Stomach smooth muscle (tissue), 2 donors: Measurements from ENCODE around the gene NME4.
A peak's percentile ranks its signal among the peaks of the same experiment; 100 is the strongest.
"Not testable (repeated sequence)": the region's sequence is repeated elsewhere in the genome, so short reads cannot be mapped to it uniquely, and the experiment has no call there.

Source experiments
- H3K27ac ChIP-seq: one replicate; pipeline ENCODE4 v1.7.0; 2013; ENCODE audit warnings: mild to moderate bottlenecking, low read length, inconsistent platforms
- H3K27me3 ChIP-seq, 2 donors: one replicate each; pipeline ENCODE4 v1.7.0; 2013; ENCODE audit warnings: low read length in 2 of 2; ENCODE audit not compliant: insufficient read depth in 2 of 2, control insufficient read depth in 1 of 2
- H3K36me3 ChIP-seq, 2 donors: one replicate each; pipeline ENCODE4 v1.7.0; 2013; ENCODE audit warnings: low read length in 2 of 2; ENCODE audit not compliant: control insufficient read depth in 2 of 2, insufficient read depth in 2 of 2
- H3K4me1 ChIP-seq: one replicate; pipeline ENCODE4 v1.7.0; 2013; ENCODE audit warnings: low read length; ENCODE audit not compliant: control insufficient read depth, insufficient read depth
- H3K4me3 ChIP-seq, 2 donors: one replicate each; pipeline ENCODE4 v1.7.0; 2013; ENCODE audit warnings: low read length in 2 of 2
- H3K9ac ChIP-seq, 2 donors: one replicate each; pipeline ENCODE4 v1.7.0; 2013; ENCODE audit warnings: low read length in 2 of 2, mild to moderate bottlenecking in 1 of 2
- H3K9me3 ChIP-seq, 2 donors: one replicate each; pipeline ENCODE4 v1.7.0; 2013; ENCODE audit warnings: low read length in 2 of 2; ENCODE audit not compliant: control insufficient read depth in 2 of 2
- donor health status: healthy.
- donor health status: Pancreatic carcinoma.

Gene NME4

DNA sequence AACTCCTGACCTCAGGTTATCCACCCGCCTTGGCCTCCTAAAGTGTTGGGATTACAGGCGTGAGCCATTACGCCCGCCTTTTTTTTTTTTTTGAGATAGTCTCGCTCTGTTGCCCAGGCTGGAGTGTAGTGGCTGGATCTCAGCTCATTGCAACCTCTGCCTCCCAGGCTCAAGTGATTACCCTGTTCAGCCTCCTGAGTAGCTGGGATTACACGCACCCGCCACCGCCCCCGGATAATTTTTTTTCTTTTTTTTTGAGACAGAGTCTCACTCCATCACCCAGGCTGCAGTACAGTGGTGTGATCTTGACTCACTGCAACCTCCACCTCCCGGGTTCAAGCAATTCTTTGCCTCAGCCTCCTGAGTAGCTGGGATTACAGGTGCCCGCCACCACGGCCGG, 25.2 kb downstream of the NME4 start:
- not testable (repeated sequence) for H3K9me3 ChIP-seq

DNA sequence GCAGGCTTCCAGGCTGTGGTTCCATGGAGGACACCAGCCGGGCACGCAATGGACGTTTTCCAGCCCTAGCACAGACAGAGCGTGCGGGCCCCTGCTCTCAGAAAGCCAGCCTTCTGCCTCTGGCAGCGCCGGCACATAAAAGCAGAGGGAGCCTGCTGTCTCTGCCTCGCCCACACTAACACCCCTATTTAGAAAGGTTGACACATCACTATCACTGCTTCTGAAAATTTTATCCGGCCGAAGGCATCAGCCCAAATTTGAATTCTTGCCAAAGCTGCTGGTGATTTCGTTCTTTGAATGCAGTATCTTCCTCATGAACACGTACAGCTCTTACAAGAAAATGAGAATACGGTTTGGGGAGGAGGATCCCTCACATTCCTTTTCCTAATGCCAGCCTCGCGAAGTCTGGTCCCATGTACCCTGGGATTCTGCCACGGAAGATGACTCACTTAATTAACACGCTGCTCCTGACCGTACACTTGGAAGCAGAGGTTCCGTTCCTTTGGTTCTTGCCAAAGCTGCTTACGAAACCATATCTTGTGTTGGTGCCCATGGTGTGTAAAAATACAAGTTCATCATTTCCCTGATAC, 27.1 kb downstream of the NME4 start:
- Histone ChIP-seq H3K4me3 (peak overlapping the region; percentile 74 to 80), H3K9ac (peak overlapping the region; percentile 71 to 79), H3K9me3 (no peaks in the 10 kb centered on the region), H3K27ac (peak overlapping the region; percentile 94), H3K4me1 (peaks cover 28% of the 10 kb centered on the region), H3K36me3 (no peaks in the 10 kb centered on the region), H3K27me3 (no peaks in the 10 kb centered on the region)

More for the DNA sequence above, 25.2 kb downstream of the NME4 start:
- not testable (repeated sequence) for H3K27me3 ChIP-seq, H3K36me3 ChIP-seq, H3K9ac ChIP-seq, H3K27ac ChIP-seq, H3K4me3 ChIP-seq
- peaks cover 22% of the 10 kb centered on the region for H3K4me1 ChIP-seq

DNA sequence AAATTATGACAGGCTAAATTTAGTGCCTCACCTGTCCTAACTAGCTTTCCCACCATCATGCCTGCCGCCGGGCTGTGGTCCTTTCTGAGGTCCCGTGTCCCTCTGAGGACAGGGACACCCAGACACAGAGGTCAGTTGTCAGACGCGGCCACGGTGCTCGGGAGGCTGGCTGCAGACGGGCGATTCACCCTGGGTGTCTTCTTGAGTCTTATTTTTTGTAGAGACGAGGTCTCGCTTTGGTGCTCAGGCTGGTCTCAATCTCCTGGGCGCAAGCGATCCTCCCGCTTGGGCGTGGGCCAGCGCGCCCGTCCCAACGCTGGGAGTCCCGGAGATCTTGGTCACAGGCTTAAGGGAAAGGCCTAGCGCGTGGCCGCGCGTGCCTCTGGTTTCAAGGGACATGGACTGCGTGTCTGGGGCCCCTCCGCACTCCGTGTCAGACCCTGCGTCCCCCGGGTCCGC, 27.7 kb downstream of the NME4 start:
- H3K27ac ChIP-seq: peak overlapping the region; percentile 94
- peak overlapping the region; percentile 71 to 79 for H3K9ac ChIP-seq
- H3K36me3 ChIP-seq: no peaks in the 10 kb centered on the region
- H3K27me3 ChIP-seq: no peaks in the 10 kb centered on the region
- H3K4me1 ChIP-seq: peaks cover 28% of the 10 kb centered on the region
- H3K9me3 ChIP-seq: no peaks in the 10 kb centered on the region
- H3K4me3 ChIP-seq: peak overlapping the region; percentile 74 to 80

DNA sequence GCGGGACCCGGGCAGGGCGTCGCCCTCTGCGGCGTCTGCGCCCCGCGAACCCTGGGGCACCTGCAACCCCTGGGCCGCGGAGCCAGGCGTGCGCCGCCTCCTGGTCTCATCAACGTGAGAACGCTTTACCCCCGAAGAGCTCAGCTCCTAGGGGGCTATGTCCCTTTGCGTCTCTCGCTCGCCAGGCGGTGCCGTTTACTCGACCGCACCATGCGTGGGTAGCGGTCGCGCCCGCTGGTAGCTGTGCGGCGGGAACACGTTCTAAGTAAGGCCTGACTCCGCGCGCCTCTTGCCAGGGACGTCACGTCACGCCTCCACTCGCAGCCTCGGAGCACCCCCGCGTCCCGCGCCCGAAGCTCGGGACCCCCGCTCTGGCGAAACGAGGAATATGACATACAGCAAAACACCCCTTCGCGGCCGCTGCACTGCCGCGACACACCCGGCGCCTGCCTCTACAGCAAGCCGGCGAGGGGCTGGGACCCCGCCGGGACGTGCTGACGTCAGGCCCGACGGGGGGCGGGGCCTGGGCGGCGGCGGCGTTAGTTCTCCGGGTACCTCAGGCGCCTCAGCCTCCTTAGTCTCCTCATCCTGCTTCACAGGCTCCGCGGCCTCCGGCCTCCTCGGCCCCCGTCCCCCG, 28.2 kb downstream of the NME4 start, which contains the start of gene RAB11FIP3:
Gene RAB11FIP3, plus strand, starts transcription at position 568 of the 637 bp plus-strand sequence. CDS start 358 bp downstream, outside the sequence.
- H3K27ac ChIP-seq: peak within 1 kb of the TSS; percentile 94
- H3K27me3 ChIP-seq: no peaks in the 10 kb centered on the region
- peaks cover 28% of the 10 kb centered on the region for H3K4me1 ChIP-seq
- no peaks in the 10 kb centered on the region for H3K36me3 ChIP-seq
- H3K4me3 ChIP-seq: peak within 1 kb of the TSS; percentile 74 to 84
- no peaks in the 10 kb centered on the region for H3K9me3 ChIP-seq
- H3K9ac ChIP-seq: peak within 1 kb of the TSS; percentile 71 to 79

DNA sequence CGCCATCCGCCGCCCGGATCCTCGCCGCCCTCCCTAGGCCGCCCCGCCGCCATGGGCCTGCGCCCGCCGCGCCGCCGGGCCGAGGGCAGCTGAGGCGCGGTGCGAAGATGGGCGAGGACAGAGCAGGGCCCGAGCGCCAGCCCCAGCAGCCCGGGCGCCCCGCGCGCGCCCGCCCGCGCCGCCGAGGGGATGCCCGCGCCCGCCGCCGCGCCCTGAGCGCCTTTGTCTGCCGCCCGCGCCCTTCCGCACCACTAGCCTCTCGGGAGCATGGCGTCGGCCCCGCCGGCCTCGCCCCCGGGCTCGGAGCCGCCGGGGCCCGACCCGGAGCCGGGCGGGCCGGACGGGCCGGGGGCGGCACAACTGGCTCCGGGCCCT, 28.7 kb downstream of the NME4 start:
- H3K36me3 ChIP-seq: peaks cover 0 to 3% of the 10 kb centered on the region in 2 donors
- H3K27me3 ChIP-seq: no peaks in the 10 kb centered on the region
- H3K9me3 ChIP-seq: no peaks in the 10 kb centered on the region
- peak overlapping the region in 1 of 2 donors; percentile 84 for H3K4me3 ChIP-seq
- H3K27ac ChIP-seq: peak overlapping the region; percentile 94
- peaks cover 28% of the 10 kb centered on the region for H3K4me1 ChIP-seq
- H3K9ac ChIP-seq: peak overlapping the region in 1 of 2 donors; percentile 71

DNA sequence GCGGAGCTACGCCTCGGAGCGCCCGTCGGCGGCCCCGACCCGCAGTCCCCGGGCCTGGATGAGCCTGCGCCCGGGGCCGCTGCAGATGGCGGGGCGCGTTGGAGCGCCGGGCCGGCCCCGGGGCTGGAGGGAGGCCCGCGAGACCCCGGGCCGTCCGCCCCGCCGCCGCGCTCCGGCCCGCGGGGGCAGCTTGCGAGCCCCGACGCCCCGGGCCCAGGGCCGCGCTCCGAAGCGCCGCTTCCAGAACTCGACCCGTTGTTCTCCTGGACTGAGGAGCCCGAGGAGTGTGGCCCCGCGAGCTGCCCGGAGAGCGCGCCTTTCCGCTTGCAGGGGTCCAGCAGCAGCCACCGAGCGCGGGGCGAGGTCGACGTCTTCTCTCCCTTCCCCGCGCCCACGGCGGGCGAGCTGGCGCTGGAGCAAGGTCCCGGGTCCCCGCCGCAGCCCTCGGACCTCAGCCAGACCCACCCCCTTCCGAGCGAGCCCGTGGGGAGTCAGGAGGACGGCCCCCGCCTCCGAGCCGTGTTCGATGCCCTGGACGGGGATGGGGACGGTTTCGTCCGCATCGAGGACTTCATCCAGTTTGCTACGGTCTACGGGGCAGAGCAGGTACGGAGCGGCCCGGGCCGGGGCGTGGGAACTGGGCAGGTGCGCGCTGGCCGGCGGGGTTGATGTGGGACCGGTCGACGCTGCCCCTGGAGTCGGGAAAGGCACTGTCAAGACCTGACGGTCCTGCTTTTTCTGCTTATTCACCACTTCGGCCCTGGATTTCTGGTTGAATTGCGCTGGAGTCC, 29.3 kb downstream of the NME4 start:
- Histone ChIP-seq H3K4me1 (peaks cover 28% of the 10 kb centered on the region), H3K9ac (peak overlapping the region; percentile 60 to 64), H3K27me3 (no peaks in the 10 kb centered on the region), H3K36me3 (peaks cover 0 to 3% of the 10 kb centered on the region in 2 donors), H3K9me3 (no peaks in the 10 kb centered on the region), H3K27ac (no peak overlapping the region), H3K4me3 (peak overlapping the region; percentile 3 to 84)

DNA sequence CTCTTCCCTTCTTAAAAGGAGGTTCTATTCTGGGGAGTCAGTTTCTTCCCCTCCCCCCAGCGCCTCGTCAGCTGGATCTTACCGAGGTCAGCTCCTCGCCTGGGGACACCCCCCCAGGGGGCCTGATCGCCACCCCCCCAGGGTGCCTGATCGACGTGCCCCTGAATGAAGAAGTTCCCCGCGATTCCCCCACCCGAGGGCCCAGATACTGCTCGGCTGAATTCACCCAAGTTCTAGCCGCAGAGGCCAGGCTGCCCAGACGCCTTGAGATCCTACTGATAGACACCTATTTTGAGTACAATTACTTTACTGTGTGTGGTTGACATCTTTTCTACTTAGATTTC, 29.9 kb downstream of the NME4 start:
- H3K9me3 ChIP-seq: no peaks in the 10 kb centered on the region
- H3K9ac ChIP-seq: peak overlapping the region; percentile 60 to 64
- peaks cover 28% of the 10 kb centered on the region for H3K4me1 ChIP-seq
- H3K27ac ChIP-seq: no peak overlapping the region
- H3K36me3 ChIP-seq: peaks cover 0 to 3% of the 10 kb centered on the region in 2 donors
- H3K4me3 ChIP-seq: peak overlapping the region; percentile 3 to 84
- H3K27me3 ChIP-seq: no peaks in the 10 kb centered on the region

DNA sequence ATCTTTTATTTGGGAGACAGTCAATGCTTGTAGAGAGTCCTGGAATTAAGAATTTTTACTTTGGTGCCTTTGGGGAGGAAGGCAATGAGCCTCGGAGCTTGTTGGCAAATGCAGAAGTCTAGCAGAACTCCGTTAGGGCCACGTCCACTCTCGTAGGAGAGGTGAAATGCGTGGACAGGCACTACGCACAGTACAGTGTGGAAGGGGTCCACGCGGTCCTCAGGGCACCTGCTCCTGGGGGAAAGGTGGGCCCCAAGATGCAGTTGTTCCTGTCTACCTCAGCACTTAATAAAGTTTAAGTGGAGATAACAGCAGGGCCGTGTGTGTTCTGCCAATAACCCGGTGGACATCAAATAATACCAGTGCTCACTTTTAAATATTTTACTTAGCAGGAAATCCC, 30.3 kb downstream of the NME4 start:
- Histone ChIP-seq H3K27me3 (no peaks in the 10 kb centered on the region), H3K4me1 (peaks cover 28% of the 10 kb centered on the region), H3K9ac (peak overlapping the region; percentile 60 to 64), H3K9me3 (no peaks in the 10 kb centered on the region), H3K36me3 (peaks cover 0 to 3% of the 10 kb centered on the region in 2 donors), H3K27ac (no peak overlapping the region), H3K4me3 (peak overlapping the region; percentile 3 to 84)

DNA sequence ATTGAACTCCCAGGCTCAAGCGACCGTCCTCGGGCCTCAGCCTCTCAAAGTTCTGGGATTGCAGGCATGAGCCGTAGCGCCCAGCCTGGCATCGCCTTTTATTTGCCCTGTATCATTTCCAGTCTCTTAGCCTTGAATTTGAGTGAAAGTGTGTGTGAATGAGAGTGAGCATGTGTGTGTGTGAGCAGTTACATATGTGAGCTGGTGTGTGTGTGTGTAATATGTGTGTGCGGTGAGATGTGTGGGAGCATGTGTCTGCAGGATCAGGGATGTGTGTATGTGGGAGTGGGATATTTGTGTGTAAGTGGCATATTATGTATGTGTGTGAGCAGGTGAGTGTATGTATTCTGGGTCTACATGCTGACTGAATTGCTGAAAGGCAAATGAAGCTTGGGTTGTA, 33.9 kb downstream of the NME4 start:
- H3K4me1 ChIP-seq: peaks cover 14% of the 10 kb centered on the region
- H3K9me3 ChIP-seq: no peaks in the 10 kb centered on the region
- no peak overlapping the region for H3K27ac ChIP-seq
- no peaks in the 10 kb centered on the region for H3K27me3 ChIP-seq
- H3K4me3 ChIP-seq: no peak overlapping the region
- H3K36me3 ChIP-seq: peaks cover 0 to 3% of the 10 kb centered on the region in 2 donors
- no peak overlapping the region for H3K9ac ChIP-seq

DNA sequence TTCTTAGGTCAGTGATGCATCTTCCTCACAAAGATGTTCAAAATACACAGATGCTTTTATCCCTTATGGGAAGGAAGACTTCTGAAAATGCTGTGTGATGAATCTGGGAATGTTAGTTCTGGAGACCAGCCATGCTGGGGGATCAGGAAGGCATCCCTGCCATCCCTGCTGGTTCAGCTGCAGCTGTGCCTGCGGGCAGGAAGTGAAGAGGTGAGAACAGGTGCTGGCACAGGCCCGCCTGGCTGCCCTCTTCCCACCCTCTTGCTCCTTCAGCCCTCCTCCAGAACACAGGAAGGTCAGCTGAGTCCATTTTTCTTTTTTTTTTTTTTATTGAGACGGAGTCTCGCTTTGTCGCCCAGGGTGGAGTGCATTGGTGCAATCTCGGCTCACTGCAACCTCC, 43.6 kb downstream of the NME4 start:
- no peak overlapping the region for H3K9ac ChIP-seq
- no peaks in the 10 kb centered on the region for H3K27me3 ChIP-seq
- H3K27ac ChIP-seq: no peak overlapping the region
- no peaks in the 10 kb centered on the region for H3K9me3 ChIP-seq
- H3K4me1 ChIP-seq: no peaks in the 10 kb centered on the region
- no peak overlapping the region for H3K4me3 ChIP-seq
- H3K36me3 ChIP-seq: peaks cover 0 to 7% of the 10 kb centered on the region in 2 donors
